Activated naive CD4-positive, alpha-beta T cell treated with anti-CD3 and anti-CD28 coated beads, Interleukin-2, amount 50 U/mL, for 24 hours (primary cell): ENCODE measurements around the gene TCF12.

ENCODE experiments used
- H3K27ac Mint-ChIP-seq: one replicate; pipeline ENCODE4 v1.8.0; 2021; ENCODE audit warnings: mild to moderate bottlenecking, mixed read lengths
- H3K27me3 Mint-ChIP-seq: one replicate; pipeline ENCODE4 v1.8.0; 2021; ENCODE audit warnings: mixed read lengths
- H3K36me3 Mint-ChIP-seq: one replicate; pipeline ENCODE4 v1.8.0; 2021; ENCODE audit warnings: mixed read lengths
- H3K4me1 Mint-ChIP-seq: one replicate; pipeline ENCODE4 v1.8.0; 2021; ENCODE audit warnings: mixed read lengths
- H3K4me3 Mint-ChIP-seq: one replicate; pipeline ENCODE4 v1.8.0; 2021; ENCODE audit warnings: mild to moderate bottlenecking, mixed read lengths
- H3K9me3 Mint-ChIP-seq: one replicate; pipeline ENCODE4 v1.8.0; 2021; ENCODE audit warnings: mixed read lengths

TCF12 gene

GRCh38 chr15:57111002-57111401 is 192.6 kb downstream of the TCF12 start:
- H3K27ac Mint-ChIP-seq, result no peak overlapping the region

GRCh38 chr15:57112178-57112577 is 193.7 kb downstream of the TCF12 start:
- H3K9me3 Mint-ChIP-seq, result no peaks in the 10 kb centered on the region
- no peak overlapping the region for H3K27ac Mint-ChIP-seq
- no peaks in the 10 kb centered on the region for H3K27me3 Mint-ChIP-seq
- peaks cover 2% of the 10 kb centered on the region for H3K36me3 Mint-ChIP-seq
- H3K4me3 Mint-ChIP-seq, result no peak overlapping the region
- peaks cover 24% of the 10 kb centered on the region for H3K4me1 Mint-ChIP-seq

More at GRCh38 chr15:57111002-57111401, 192.6 kb downstream of the TCF12 start:
- Mint-ChIP-seq H3K36me3 (peaks cover 3% of the 10 kb centered on the region), H3K9me3 (no peaks in the 10 kb centered on the region), H3K4me3 (no peak overlapping the region), H3K27me3 (no peaks in the 10 kb centered on the region), H3K4me1 (peaks cover 24% of the 10 kb centered on the region)

GRCh38 chr15:57114070-57114469 is 195.6 kb downstream of the TCF12 start:
- H3K9me3 Mint-ChIP-seq, result no peaks in the 10 kb centered on the region
- H3K27me3 Mint-ChIP-seq, result no peaks in the 10 kb centered on the region
- peaks cover 2% of the 10 kb centered on the region for H3K36me3 Mint-ChIP-seq
- H3K4me3 Mint-ChIP-seq, result no peak overlapping the region
- no peak overlapping the region for H3K27ac Mint-ChIP-seq
- peaks cover 33% of the 10 kb centered on the region for H3K4me1 Mint-ChIP-seq

GRCh38 chr15:57118013-57118799 is 199.8 kb downstream of the TCF12 start:
- H3K27me3 Mint-ChIP-seq, result no peaks in the 10 kb centered on the region
- no peak overlapping the region for H3K4me3 Mint-ChIP-seq

GRCh38 chr15:57122080-57122840 is 203.8 kb downstream of the TCF12 start:
- H3K9me3 Mint-ChIP-seq, result no peaks in the 10 kb centered on the region
- peaks cover 19% of the 10 kb centered on the region for H3K36me3 Mint-ChIP-seq
- H3K27ac Mint-ChIP-seq, result no peak overlapping the region
- no peaks in the 10 kb centered on the region for H3K27me3 Mint-ChIP-seq
- no peak overlapping the region for H3K4me3 Mint-ChIP-seq
- H3K4me1 Mint-ChIP-seq, result peaks cover 37% of the 10 kb centered on the region

More at GRCh38 chr15:57118013-57118799, 199.8 kb downstream of the TCF12 start:
- no peak overlapping the region for H3K27ac Mint-ChIP-seq
- peaks cover 38% of the 10 kb centered on the region for H3K4me1 Mint-ChIP-seq
- H3K36me3 Mint-ChIP-seq, result peaks cover 12% of the 10 kb centered on the region
- H3K9me3 Mint-ChIP-seq, result no peaks in the 10 kb centered on the region

GRCh38 chr15:57124036-57124435 is 205.6 kb downstream of the TCF12 start:
- Mint-ChIP-seq H3K4me1 (peaks cover 26% of the 10 kb centered on the region), H3K4me3 (no peak overlapping the region), H3K27me3 (no peaks in the 10 kb centered on the region), H3K27ac (no peak overlapping the region), H3K36me3 (peaks cover 26% of the 10 kb centered on the region), H3K9me3 (no peaks in the 10 kb centered on the region)

GRCh38 chr15:57129064-57129463 is 210.6 kb downstream of the TCF12 start:
- H3K27me3 Mint-ChIP-seq, result no peaks in the 10 kb centered on the region
- peaks cover 31% of the 10 kb centered on the region for H3K36me3 Mint-ChIP-seq
- no peaks in the 10 kb centered on the region for H3K9me3 Mint-ChIP-seq
- H3K27ac Mint-ChIP-seq, result no peak overlapping the region
- peaks cover 43% of the 10 kb centered on the region for H3K4me1 Mint-ChIP-seq
- H3K4me3 Mint-ChIP-seq, result no peak overlapping the region

GRCh38 chr15:57130956-57131355 is 212.5 kb downstream of the TCF12 start:
- Mint-ChIP-seq H3K9me3 (no peaks in the 10 kb centered on the region), H3K27me3 (no peaks in the 10 kb centered on the region), H3K36me3 (peaks cover 28% of the 10 kb centered on the region), H3K4me3 (no peak overlapping the region), H3K27ac (no peak overlapping the region), H3K4me1 (peaks cover 59% of the 10 kb centered on the region)

- H3K9me3 Mint-ChIP-seq, result no peaks in the 10 kb centered on the region
- peaks cover 64% of the 10 kb centered on the region for H3K4me1 Mint-ChIP-seq
- peaks cover 20% of the 10 kb centered on the region for H3K36me3 Mint-ChIP-seq
- no peaks in the 10 kb centered on the region for H3K27me3 Mint-ChIP-seq
- H3K4me3 Mint-ChIP-seq, result no peak overlapping the region
- H3K27ac Mint-ChIP-seq, result peak overlapping the region; percentile 70
Observed at GRCh38 chr15:57133127-57133968, 214.9 kb downstream of the TCF12 start.

GRCh38 chr15:57134071-57134605 is 215.7 kb downstream of the TCF12 start:
- H3K4me1 Mint-ChIP-seq, result peaks cover 60% of the 10 kb centered on the region
- no peak overlapping the region for H3K4me3 Mint-ChIP-seq
- H3K36me3 Mint-ChIP-seq, result peaks cover 15% of the 10 kb centered on the region
- no peak overlapping the region for H3K27ac Mint-ChIP-seq
- no peaks in the 10 kb centered on the region for H3K9me3 Mint-ChIP-seq
- no peaks in the 10 kb centered on the region for H3K27me3 Mint-ChIP-seq

GRCh38 chr15:57134851-57135250 is 216.4 kb downstream of the TCF12 start:
- peaks cover 15% of the 10 kb centered on the region for H3K36me3 Mint-ChIP-seq
- no peaks in the 10 kb centered on the region for H3K27me3 Mint-ChIP-seq
- H3K4me3 Mint-ChIP-seq, result no peak overlapping the region
- H3K27ac Mint-ChIP-seq, result no peak overlapping the region
- H3K9me3 Mint-ChIP-seq, result no peaks in the 10 kb centered on the region
- H3K4me1 Mint-ChIP-seq, result peaks cover 59% of the 10 kb centered on the region

GRCh38 chr15:57135800-57136199 is 217.4 kb downstream of the TCF12 start:
- H3K27ac Mint-ChIP-seq, result no peak overlapping the region

GRCh38 chr15:57138349-57138788 is 219.9 kb downstream of the TCF12 start:
- H3K9me3 Mint-ChIP-seq, result no peaks in the 10 kb centered on the region
- H3K4me1 Mint-ChIP-seq, result peaks cover 33% of the 10 kb centered on the region
- H3K27ac Mint-ChIP-seq, result no peak overlapping the region
- no peaks in the 10 kb centered on the region for H3K27me3 Mint-ChIP-seq
- H3K4me3 Mint-ChIP-seq, result no peak overlapping the region
- H3K36me3 Mint-ChIP-seq, result no peaks in the 10 kb centered on the region

More at GRCh38 chr15:57135800-57136199, 217.4 kb downstream of the TCF12 start:
- no peaks in the 10 kb centered on the region for H3K9me3 Mint-ChIP-seq
- peaks cover 12% of the 10 kb centered on the region for H3K36me3 Mint-ChIP-seq
- H3K4me1 Mint-ChIP-seq, result peaks cover 53% of the 10 kb centered on the region
- no peaks in the 10 kb centered on the region for H3K27me3 Mint-ChIP-seq
- no peak overlapping the region for H3K4me3 Mint-ChIP-seq

GRCh38 chr15:57143511-57144078 is 225.2 kb downstream of the TCF12 start:
- H3K36me3 Mint-ChIP-seq, result no peaks in the 10 kb centered on the region

GRCh38 chr15:57144448-57144847 is 226.0 kb downstream of the TCF12 start:
- peaks cover 9% of the 10 kb centered on the region for H3K4me1 Mint-ChIP-seq
- peaks cover 4% of the 10 kb centered on the region for H3K36me3 Mint-ChIP-seq
- no peaks in the 10 kb centered on the region for H3K9me3 Mint-ChIP-seq
- no peak overlapping the region for H3K4me3 Mint-ChIP-seq
- no peaks in the 10 kb centered on the region for H3K27me3 Mint-ChIP-seq
- no peak overlapping the region for H3K27ac Mint-ChIP-seq

More at GRCh38 chr15:57143511-57144078, 225.2 kb downstream of the TCF12 start:
- H3K4me3 Mint-ChIP-seq, result no peak overlapping the region
- H3K4me1 Mint-ChIP-seq, result peaks cover 9% of the 10 kb centered on the region
- H3K27me3 Mint-ChIP-seq, result no peaks in the 10 kb centered on the region
- H3K27ac Mint-ChIP-seq, result no peak overlapping the region
- no peaks in the 10 kb centered on the region for H3K9me3 Mint-ChIP-seq
